ELF-1 (cell line): ENCODE measurements around the gene ADRM1.

Experiments used
- DNase-seq: peaks from one replicate; pipeline ENCODE4 v3.0.0-alpha.2; 2016; ENCODE audit warnings: low read depth, low spot score

Gene ADRM1

GRCh38 chr20:62280303-62280702 is 22.5 kb upstream of the ADRM1 start:
- DNase-seq, result no peak

GRCh38 chr20:62281161-62281933 is 21.4 kb upstream of the ADRM1 start:
- DNase-seq, result no peak

GRCh38 chr20:62282103-62282502 is 20.7 kb upstream of the ADRM1 start:
- DNase-seq, result no peak

- DNase-seq, result peak; percentile 53
These were observed 19.8 kb upstream of the ADRM1 start for GRCh38 chr20:62282877-62283503.

- no peak for DNase-seq
These were observed 18.3 kb upstream of the ADRM1 start for GRCh38 chr20:62284448-62284847.

- DNase-seq, result no peak
These were observed 17.6 kb upstream of the ADRM1 start for GRCh38 chr20:62285151-62285550.

GRCh38 chr20:62285722-62286121 is 17.1 kb upstream of the ADRM1 start:
- DNase-seq, result no peak

GRCh38 chr20:62286493-62287064 is 16.2 kb upstream of the ADRM1 start:
- DNase-seq, result no peak

- DNase-seq, result no peak
These were observed 15.7 kb upstream of the ADRM1 start for GRCh38 chr20:62287129-62287528.

GRCh38 chr20:62287759-62288534 is 14.8 kb upstream of the ADRM1 start:
- DNase-seq, result no peak

- DNase-seq, result no peak
These were observed 14.2 kb upstream of the ADRM1 start for GRCh38 chr20:62288535-62289105.

GRCh38 chr20:62289131-62289530 is 13.7 kb upstream of the ADRM1 start:
- no peak for DNase-seq

- DNase-seq, result no peak
These were observed 12.9 kb upstream of the ADRM1 start for GRCh38 chr20:62289898-62290297.

GRCh38 chr20:62291251-62292066 is 11.3 kb upstream of the ADRM1 start:
- no peak for DNase-seq

- DNase-seq, result no peak
These were observed 10.7 kb upstream of the ADRM1 start for GRCh38 chr20:62292108-62292507.

GRCh38 chr20:62293111-62293784 is 9.5 kb upstream of the ADRM1 start:
- DNase-seq, result no peak

- DNase-seq, result no peak
These were observed 8.9 kb upstream of the ADRM1 start for GRCh38 chr20:62293946-62294345.

GRCh38 chr20:62294516-62294915 is 8.3 kb upstream of the ADRM1 start:
- DNase-seq, result no peak

GRCh38 chr20:62296724-62297448 is 5.9 kb upstream of the ADRM1 start:
- DNase-seq, result no peak
